ENCODE results near the gene ATP4A.

- no peak for TF ChIP-seq EZH2 (IDR thresholded peaks at IDR 0.05)
- TF ChIP-seq POLR2AphosphoS5 (IDR thresholded peaks at IDR 0.05; ENCODE audit: borderline replicate concordance, low read depth, low read length): no peak
- TF ChIP-seq FOXP2 (optimal IDR thresholded peaks at IDR 0.05; ENCODE audit: control extremely low read depth, extremely low read length, insufficient read depth): no peak
These were observed 19.2 kb downstream of the ATP4A start for GRCh38 chr19:35544110-35544802.

All from SK-N-MC (cell line).